H9 (cell line): Measurements from ENCODE around the gene GNPDA2. TPM values are rescaled to one million over a fixed set of nuclear protein-coding genes. Genes with fewer than 3 reads are reported as not detected.

ENCODE experiments used
- DNase-seq: peaks from one replicate; pipeline ENCODE4 v3.0.0-alpha.2; 2017
- H2AFZ ChIP-seq: one replicate; pipeline ENCODE4 v1.6.1; 2013; ENCODE audit warnings: mild to moderate bottlenecking, low read length, control low read depth, moderate library complexity
- H2AK5ac ChIP-seq: 2 replicates; pipeline ENCODE4 v1.6.1; 2013; ENCODE audit warnings: low read length, control low read depth, mixed read lengths; ENCODE audit not compliant: insufficient read length
- H2BK120ac ChIP-seq: one replicate; pipeline ENCODE4 v1.6.1; 2013; ENCODE audit warnings: low read depth, mild to moderate bottlenecking, low read length, control low read depth, inconsistent platforms; ENCODE audit not compliant: poor library complexity, severe bottlenecking
- H2BK12ac ChIP-seq: 2 replicates; pipeline ENCODE4 v1.6.1; 2013; ENCODE audit warnings: low read length, control low read depth, mixed read lengths, low read depth; ENCODE audit not compliant: insufficient read length
- H2BK15ac ChIP-seq: 2 replicates; pipeline ENCODE4 v1.6.1; 2013; ENCODE audit warnings: low read depth, low read length, control low read depth
- H2BK20ac ChIP-seq: one replicate; pipeline ENCODE4 v1.6.1; 2013; ENCODE audit warnings: low read depth, mild to moderate bottlenecking, low read length, control low read depth, inconsistent platforms; ENCODE audit not compliant: poor library complexity, severe bottlenecking
- H2BK5ac ChIP-seq: 2 replicates; pipeline ENCODE4 v1.6.1; 2013; ENCODE audit warnings: low read length, control low read depth, mixed read lengths; ENCODE audit not compliant: insufficient read length
- H3K14ac ChIP-seq: 2 replicates; pipeline ENCODE4 v1.6.1; 2013; ENCODE audit warnings: low read length, control low read depth; ENCODE audit not compliant: insufficient read depth
- H3K18ac ChIP-seq: 2 replicates; pipeline ENCODE4 v1.6.1; 2013; ENCODE audit warnings: low read depth, mild to moderate bottlenecking, mixed read lengths, low read length, control low read depth; ENCODE audit not compliant: insufficient read length
- H3K23ac ChIP-seq: 2 replicates; pipeline ENCODE4 v1.6.1; 2013; ENCODE audit warnings: low read length, control low read depth, mixed read lengths, low read depth; ENCODE audit not compliant: insufficient read length
- H3K23me2 ChIP-seq: 2 replicates; pipeline ENCODE4 v1.6.1; 2013; ENCODE audit warnings: low read depth, mild to moderate bottlenecking, mixed read lengths, low read length, control low read depth; ENCODE audit not compliant: insufficient read length, poor library complexity, severe bottlenecking
- H3K27ac ChIP-seq: 2 replicates; pipeline ENCODE4 v1.5.1; 2013; ENCODE audit warnings: low read length, control low read depth, mixed read lengths, low read depth; ENCODE audit not compliant: insufficient read length
- H3K27me3 ChIP-seq: 2 replicates; pipeline ENCODE4 v1.6.1; 2013; ENCODE audit warnings: low read length, control low read depth, inconsistent platforms; ENCODE audit not compliant: insufficient read depth
- H3K4ac ChIP-seq: 2 replicates; pipeline ENCODE4 v1.6.1; 2013; ENCODE audit warnings: low read depth, mild to moderate bottlenecking, control low read depth, inconsistent platforms, low read length, moderate library complexity
- H3K4me1 ChIP-seq: 2 replicates; pipeline ENCODE4 v1.6.1; 2013; ENCODE audit warnings: low read length, control low read depth, inconsistent platforms; ENCODE audit not compliant: insufficient read depth
- H3K4me2 ChIP-seq: 2 replicates; pipeline ENCODE4 v1.6.1; 2013; ENCODE audit warnings: low read length, control low read depth, mixed read lengths; ENCODE audit not compliant: insufficient read length, insufficient read depth
- H3K56ac ChIP-seq: 2 replicates; pipeline ENCODE4 v1.6.1; 2013; ENCODE audit warnings: low read depth, mild to moderate bottlenecking, mixed read lengths, low read length, control low read depth; ENCODE audit not compliant: insufficient read length
- H3K79me1 ChIP-seq: 2 replicates; pipeline ENCODE4 v1.6.1; 2013; ENCODE audit warnings: low read depth, mild to moderate bottlenecking, moderate library complexity, low read length, control low read depth, inconsistent platforms; ENCODE audit not compliant: insufficient read depth, poor library complexity, severe bottlenecking
- H3K79me2 ChIP-seq: 2 replicates; pipeline ENCODE4 v1.6.1; 2013; ENCODE audit warnings: low read length, control low read depth, inconsistent platforms; ENCODE audit not compliant: insufficient read depth
- H3K9ac ChIP-seq: 2 replicates; pipeline ENCODE4 v1.6.1; 2013; ENCODE audit warnings: low read length, control low read depth, mixed read lengths; ENCODE audit not compliant: insufficient read length; ENCODE audit errors: extremely low read depth
- H3K9me3 ChIP-seq: one replicate; pipeline ENCODE4 v1.6.1; 2013; ENCODE audit warnings: low read depth, low read length, inconsistent platforms; ENCODE audit not compliant: control insufficient read depth
- H3T11ph ChIP-seq: one replicate; pipeline ENCODE4 v1.6.1; 2013; ENCODE audit warnings: mild to moderate bottlenecking, low read length, control low read depth, inconsistent platforms
- H4K20me1 ChIP-seq: one replicate; pipeline ENCODE4 v1.6.1; 2013; ENCODE audit not compliant: control insufficient read depth, insufficient read length, insufficient read depth
- H4K5ac ChIP-seq: 2 replicates; pipeline ENCODE4 v1.6.1; 2013; ENCODE audit warnings: low read depth, mild to moderate bottlenecking, mixed read lengths, low read length, control low read depth; ENCODE audit not compliant: insufficient read length
- H4K8ac ChIP-seq: replicated peaks from 2 replicates; pipeline ENCODE4 v1.6.1; 2013; ENCODE audit warnings: low read length, control low read depth, mixed read lengths, low read depth; ENCODE audit not compliant: insufficient read length
- H4K91ac ChIP-seq: 2 replicates; pipeline ENCODE4 v1.6.1; 2013; ENCODE audit warnings: low read depth, mild to moderate bottlenecking, moderate library complexity, mixed read lengths, low read length, control low read depth; ENCODE audit not compliant: insufficient read length
- H3K27ac Mint-ChIP-seq, 3 experiments: 2 replicates in 2 of 3; 3 replicates in 1 of 3; pipeline ENCODE4 v1.8.0; 2020 to 2021; ENCODE audit warnings: mixed read lengths in 3 of 3, mild to moderate bottlenecking in 1 of 3, moderate library complexity in 1 of 3
- H3K27me3 Mint-ChIP-seq: 2 replicates; pipeline ENCODE4 v1.8.0; 2021; ENCODE audit warnings: low read depth, mild to moderate bottlenecking, moderate library complexity, mixed read lengths
- H3K36me3 Mint-ChIP-seq, 3 experiments: 2 replicates in 2 of 3; 3 replicates in 1 of 3; pipeline ENCODE4 v1.8.0; 2020 to 2021; ENCODE audit warnings: low read depth in 3 of 3, mixed read lengths in 3 of 3; ENCODE audit not compliant: insufficient read depth in 1 of 3
- H3K4me1 Mint-ChIP-seq, 2 experiments: 2 replicates each; pipeline ENCODE4 v1.8.0; 2020; ENCODE audit warnings: mixed read lengths in 2 of 2
- H3K4me3 Mint-ChIP-seq, 2 experiments: 2 replicates in 1 of 2; 3 replicates in 1 of 2; pipeline ENCODE4 v1.8.0; 2020 to 2021; ENCODE audit warnings: mild to moderate bottlenecking in 2 of 2, mixed read lengths in 2 of 2, moderate library complexity in 1 of 2
- H3K9me3 Mint-ChIP-seq, 2 experiments: 2 replicates in 1 of 2; 3 replicates in 1 of 2; pipeline ENCODE4 v1.8.0; 2020; ENCODE audit warnings: mild to moderate bottlenecking in 2 of 2, mixed read lengths in 2 of 2, moderate library complexity in 1 of 2
- WGBS: extraction: QIAGEN DNeasy Blood & Tissue Kit; methylation state at CpG from one replicate; pipeline ENCODE4 v1.1.7; 2013; ENCODE audit warnings: missing lambda C conversion rate, low lambda C conversion rate, mixed read lengths; ENCODE audit not compliant: insufficient read length; ENCODE audit errors: extremely low coverage; 5-methylcytosine and 5-hydroxymethylcytosine counted together
- total RNA-seq: library from RNA; stranded (reverse); gene quantifications from 2 replicates; pipeline ENCODE4 v1.2.1, GENCODE V29; 2021
- TF ChIP-seq, protein P1 (sequence below): fragments of 200-600 bp; sonication (generic); conservative IDR thresholded peaks from 3 replicates; pipeline ENCODE4 v1.8.0; 2021; ENCODE audit warnings: antibody characterized with exemption, mild to moderate bottlenecking

Gene GNPDA2
- total RNA-seq, 1 experiment from 2014 or later = 4.8 TPM

DNA sequence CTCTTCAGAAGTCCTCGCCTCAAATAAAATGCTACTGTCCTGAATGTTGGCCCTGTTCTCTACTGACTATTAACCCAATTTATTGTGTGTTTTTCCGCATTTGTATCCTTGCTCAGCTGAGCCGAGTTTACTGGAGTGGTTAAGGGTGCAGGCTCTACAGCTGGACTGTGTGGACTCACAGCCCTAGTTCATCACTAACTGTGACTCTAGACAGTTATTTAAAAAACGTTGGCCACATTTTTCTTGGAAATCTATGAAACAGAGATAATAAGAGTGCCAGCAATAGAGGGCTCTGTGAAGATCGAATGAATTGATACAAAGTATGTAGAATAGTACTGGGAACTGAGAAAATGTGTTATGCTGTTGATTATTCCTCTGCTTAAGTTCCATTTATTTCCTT, 51.0 kb downstream of the GNPDA2 start:
- H2AK5ac ChIP-seq = no peak overlapping the region
- Mint-ChIP-seq H3K27ac (no peak overlapping the region), H3K27me3 (peaks cover 15% of the 10 kb centered on the region), H3K4me3 (no peak overlapping the region), H3K4me1 (peaks cover 10 to 14% of the 10 kb centered on the region in 2 experiments; a peak in 3 of 4 replicates), H3K9me3 (no peaks in the 10 kb centered on the region; a peak in 1 of 5 replicates), H3K36me3 (no peaks in the 10 kb centered on the region)
- H3K23me2 ChIP-seq = peaks cover 4% of the 10 kb centered on the region
- H4K20me1 ChIP-seq = no peaks in the 10 kb centered on the region
- H2BK120ac ChIP-seq = no peak overlapping the region
- H2BK20ac ChIP-seq = no peak overlapping the region
- no peaks in the 10 kb centered on the region for H3K27me3 ChIP-seq
- no peak overlapping the region for H3K23ac ChIP-seq
- no peak overlapping the region for H3K27ac ChIP-seq
- TF ChIP-seq, protein P1, sequence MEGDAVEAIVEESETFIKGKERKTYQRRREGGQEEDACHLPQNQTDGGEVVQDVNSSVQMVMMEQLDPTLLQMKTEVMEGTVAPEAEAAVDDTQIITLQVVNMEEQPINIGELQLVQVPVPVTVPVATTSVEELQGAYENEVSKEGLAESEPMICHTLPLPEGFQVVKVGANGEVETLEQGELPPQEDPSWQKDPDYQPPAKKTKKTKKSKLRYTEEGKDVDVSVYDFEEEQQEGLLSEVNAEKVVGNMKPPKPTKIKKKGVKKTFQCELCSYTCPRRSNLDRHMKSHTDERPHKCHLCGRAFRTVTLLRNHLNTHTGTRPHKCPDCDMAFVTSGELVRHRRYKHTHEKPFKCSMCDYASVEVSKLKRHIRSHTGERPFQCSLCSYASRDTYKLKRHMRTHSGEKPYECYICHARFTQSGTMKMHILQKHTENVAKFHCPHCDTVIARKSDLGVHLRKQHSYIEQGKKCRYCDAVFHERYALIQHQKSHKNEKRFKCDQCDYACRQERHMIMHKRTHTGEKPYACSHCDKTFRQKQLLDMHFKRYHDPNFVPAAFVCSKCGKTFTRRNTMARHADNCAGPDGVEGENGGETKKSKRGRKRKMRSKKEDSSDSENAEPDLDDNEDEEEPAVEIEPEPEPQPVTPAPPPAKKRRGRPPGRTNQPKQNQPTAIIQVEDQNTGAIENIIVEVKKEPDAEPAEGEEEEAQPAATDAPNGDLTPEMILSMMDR = no peak
- no peak overlapping the region for H4K91ac ChIP-seq
- no peak overlapping the region for H3K18ac ChIP-seq
- no peak overlapping the region for H3K4ac ChIP-seq
- no peak overlapping the region for H3K4me2 ChIP-seq
- H3K14ac ChIP-seq = no peak overlapping the region
- no peaks in the 10 kb centered on the region for H3K9me3 ChIP-seq
- no peak overlapping the region for H2BK12ac ChIP-seq
- peaks cover 7% of the 10 kb centered on the region; the same call in 1 of the 2 replicates for H3K79me2 ChIP-seq
- no peak overlapping the region for H2BK15ac ChIP-seq
- no peak overlapping the region for H2BK5ac ChIP-seq
- peaks cover 3% of the 10 kb centered on the region for H3K79me1 ChIP-seq
- no peak overlapping the region for H3T11ph ChIP-seq
- no CpG with 5 or more reads among the region's 5 CpGs for WGBS
- no peak for DNase-seq
- H3K4me1 ChIP-seq = peaks cover 2% of the 10 kb centered on the region; the same call in 1 of the 2 replicates
- no peak overlapping the region for H4K5ac ChIP-seq
- no peak overlapping the region for H4K8ac ChIP-seq
- no peak overlapping the region for H3K56ac ChIP-seq
- H2AFZ ChIP-seq = no peak overlapping the region
- H3K9ac ChIP-seq = no peak overlapping the region
